HG02973 (cell line): Measurements from ENCODE around the gene TNFAIP2.

Experiments used
- ATAC-seq: cut with Tn5 transposase; IDR thresholded peaks from one replicate; pipeline ENCODE4 v1.9.1; 2021; ENCODE audit warnings: moderate library complexity; ENCODE audit not compliant: unreplicated experiment

Gene TNFAIP2

GRCh38 chr14:103133210-103134140 lies 10.2 kb downstream of the TNFAIP2 start:
- ATAC-seq = no peak

DNA sequence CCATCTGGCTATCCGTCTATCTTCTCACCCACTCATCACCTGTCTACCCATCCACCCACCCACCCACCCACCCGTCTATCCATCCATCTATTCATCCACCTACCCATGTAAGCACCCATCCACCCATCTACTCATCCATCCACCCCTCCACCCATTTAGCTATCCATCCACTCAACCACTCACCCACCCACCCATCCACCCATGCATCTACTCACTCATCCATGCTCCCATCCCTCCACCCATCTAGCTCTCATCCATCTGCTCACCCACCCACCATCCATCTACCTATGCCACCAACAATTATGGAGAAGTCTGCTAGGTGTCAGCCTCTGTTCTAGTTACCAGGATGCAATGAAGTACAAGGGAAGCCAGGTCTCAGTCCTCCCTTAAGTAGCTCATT lies 11.1 kb downstream of the TNFAIP2 start:
- no peak for ATAC-seq

GRCh38 chr14:103134919-103135318 lies 11.7 kb downstream of the TNFAIP2 start:
- ATAC-seq = no peak

- ATAC-seq = no peak
Observed at GRCh38 chr14:103135333-103136260, 12.3 kb downstream of the TNFAIP2 start.

DNA sequence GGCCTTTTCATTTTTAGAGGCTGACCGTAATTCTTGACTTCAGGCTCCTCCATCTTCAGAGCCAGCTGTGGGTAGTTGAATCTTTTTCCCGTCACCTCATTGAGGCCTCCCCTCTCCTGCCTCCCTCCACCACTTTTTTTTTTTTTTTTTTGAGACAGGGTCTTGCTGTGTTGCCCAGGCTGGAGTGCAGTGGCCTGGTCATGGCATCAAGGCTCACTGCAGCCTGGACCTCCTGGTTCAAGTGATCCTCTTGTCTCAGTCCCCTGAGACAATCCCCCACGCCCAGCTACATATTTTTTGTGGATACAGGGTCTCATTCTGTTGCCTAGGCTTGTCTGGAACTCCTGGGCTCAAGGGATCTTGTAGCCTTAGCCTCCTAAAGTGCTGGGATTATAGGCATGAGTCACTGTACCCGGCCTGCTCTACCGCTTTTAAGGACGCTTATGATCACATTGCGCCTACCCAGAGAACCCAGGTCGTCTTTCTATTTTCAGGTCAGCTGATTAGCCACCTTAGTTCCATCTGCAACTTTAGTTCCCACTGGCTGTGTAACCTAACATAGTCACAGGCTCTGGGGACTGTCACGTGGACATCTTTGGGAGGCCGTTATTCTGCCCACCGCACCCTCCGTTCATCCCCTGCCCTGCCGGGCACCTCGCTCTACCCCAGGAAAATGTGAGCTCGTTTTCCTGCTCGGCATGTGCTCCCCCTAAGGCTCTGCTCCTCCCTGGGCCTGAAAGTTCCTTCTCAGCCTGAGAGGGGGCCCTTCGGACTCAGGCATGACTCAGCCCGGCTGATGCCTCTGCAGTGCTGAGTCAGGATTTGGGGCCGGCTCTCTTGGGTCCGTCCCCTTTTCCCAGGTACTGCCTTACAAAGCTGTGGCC lies 13.4 kb downstream of the TNFAIP2 start:
- no peak for ATAC-seq

DNA sequence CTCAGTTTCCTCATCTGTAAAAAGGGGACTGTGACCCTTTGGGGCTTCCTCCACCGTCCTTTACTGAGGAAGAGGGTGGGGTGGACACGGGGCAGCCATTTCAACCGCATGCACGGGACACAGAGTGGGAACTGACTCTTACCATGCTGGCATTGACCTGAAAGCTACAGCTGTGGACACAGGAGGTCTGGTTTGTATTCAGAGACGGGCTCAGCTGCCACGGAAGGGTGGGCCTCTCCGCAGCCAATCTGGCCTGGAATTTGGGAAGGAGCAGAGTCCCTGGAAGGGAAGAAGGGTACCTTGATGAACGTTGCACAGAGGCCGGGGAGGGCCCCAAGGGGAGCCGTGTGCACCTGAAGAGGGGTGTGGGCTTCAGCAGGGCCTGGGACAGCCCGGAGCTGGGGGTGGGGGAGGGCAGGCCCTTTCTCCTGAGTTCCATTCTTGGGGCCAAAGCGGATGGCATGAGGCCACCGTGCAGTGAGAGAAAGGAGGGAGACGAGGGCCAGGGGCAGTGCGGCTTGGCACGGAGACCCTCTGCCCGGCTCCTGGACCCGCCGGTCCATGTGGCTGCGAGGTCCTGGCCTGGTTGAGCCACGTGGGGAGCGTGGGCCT lies 14.5 kb downstream of the TNFAIP2 start:
- no peak for ATAC-seq

DNA sequence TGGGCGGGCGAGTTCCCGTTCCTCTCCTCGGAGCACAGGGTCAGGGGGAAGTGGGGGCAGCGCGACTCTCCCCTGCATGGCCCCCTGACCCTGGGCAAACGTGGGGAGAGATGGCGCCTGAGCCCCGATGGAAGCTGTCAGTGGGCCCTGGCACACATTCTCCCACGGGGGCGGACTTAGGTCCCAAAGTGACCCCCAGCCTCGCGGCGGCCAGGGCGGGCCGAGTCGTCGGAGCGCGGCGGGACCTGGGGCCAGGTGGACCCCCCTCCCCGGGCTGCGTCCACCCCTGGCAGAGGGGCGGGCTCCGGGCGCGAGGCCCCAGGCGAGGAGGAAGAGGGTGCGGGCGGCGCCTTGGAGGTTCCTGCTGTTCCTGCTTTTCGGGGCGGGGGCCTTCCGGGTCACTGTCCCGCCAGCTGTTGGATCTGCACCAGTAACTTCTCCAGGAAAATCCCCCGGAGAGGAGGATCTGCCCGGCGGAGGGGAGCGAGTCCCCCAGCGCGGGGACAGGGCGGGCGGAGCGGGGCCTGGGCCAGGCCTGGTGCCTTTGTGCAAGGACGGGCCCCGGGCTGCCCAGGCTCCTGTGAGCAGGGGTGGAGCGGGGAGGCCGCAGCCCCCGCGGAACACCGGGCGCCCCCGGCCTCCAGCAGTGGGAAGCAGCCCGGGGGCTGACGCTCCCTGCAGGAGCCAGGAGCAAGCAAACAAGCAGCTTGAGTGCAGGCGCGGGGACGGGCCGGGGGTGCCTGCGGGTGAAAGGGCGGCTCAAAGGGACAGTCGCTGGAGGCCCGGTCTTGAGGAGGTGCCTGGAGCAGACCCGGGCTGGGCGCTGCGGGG lies 15.3 kb downstream of the TNFAIP2 start:
- no peak for ATAC-seq

DNA sequence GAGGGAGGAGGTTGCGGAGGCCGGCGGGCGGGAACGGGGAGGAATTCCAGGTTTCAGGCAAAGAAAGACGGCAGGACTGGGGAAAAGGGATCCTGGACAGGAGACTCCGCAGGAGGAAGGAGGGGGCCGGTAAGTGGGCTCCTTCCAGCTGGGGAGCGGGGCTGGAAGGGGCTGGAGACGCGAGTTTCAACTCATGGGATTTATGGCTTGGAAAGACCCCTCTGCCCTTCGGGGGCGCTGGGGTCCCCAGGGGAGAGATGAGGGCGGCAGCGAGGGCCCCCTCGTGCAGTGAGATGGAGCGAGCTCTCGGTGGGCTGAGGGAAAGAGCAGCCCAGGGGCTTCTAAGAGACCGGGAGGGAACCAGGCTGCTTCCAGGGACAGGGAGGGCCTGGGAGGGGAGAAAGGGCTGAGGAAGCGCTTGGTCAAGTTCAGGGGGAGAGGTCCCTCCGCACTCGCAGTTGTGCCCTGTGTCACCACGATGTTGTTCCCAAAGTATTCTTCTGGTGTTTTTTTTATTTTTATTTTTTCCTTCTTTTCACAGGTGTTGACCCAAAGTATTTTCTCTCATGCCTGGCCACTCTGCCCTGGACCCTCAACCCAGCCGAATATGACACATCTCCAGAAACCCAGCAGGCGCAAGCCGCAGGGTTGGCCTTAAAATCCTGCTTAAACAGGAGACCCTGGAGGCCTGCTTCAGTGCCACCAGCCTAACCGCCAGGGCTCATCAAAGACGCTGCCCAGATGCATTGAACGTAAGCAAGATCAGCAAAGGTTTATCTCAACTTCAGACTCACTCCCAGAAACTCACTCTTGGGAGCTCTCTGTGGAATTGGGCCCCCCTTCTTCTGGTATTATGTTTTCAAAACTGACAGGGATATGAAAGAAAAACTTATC lies 16.1 kb downstream of the TNFAIP2 start:
- no peak for ATAC-seq

DNA sequence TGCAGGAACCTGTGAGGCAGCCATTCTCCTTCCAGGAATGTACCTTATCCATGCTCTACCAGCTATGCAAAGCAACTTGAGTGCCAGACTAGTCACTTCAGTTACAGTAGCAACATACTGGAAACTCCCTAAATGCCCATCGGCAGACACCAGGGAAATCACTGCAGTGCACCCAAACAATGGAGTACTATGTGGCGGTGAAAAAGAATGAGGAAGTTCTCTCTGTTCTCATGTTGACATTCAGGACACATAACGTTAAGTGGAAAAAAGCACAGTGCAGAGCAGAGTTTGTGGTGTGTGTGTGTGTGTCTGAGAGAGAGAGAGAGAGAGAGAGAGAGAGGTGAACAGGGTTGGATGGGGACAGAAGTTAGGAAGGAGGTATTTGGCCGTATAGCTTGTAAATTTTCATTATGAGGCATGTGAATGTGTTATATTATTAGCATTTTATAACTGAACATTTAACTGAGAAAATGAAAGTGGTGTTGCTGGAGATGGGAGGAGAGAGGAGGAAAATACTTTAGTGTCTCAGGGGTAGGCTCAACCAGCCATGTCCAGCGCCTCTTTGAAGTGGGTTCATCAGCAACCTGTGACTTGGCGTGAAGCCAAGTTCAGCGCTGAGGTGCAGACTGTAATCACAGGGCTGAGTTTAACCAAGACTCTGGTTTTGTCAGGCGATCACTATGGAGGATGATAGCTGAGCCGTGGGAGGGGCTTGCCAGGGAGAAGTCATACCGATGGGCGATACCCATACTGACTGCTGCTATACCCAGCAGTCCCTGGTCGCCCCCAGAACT lies 17.3 kb downstream of the TNFAIP2 start:
- ATAC-seq = peak; percentile 36

DNA sequence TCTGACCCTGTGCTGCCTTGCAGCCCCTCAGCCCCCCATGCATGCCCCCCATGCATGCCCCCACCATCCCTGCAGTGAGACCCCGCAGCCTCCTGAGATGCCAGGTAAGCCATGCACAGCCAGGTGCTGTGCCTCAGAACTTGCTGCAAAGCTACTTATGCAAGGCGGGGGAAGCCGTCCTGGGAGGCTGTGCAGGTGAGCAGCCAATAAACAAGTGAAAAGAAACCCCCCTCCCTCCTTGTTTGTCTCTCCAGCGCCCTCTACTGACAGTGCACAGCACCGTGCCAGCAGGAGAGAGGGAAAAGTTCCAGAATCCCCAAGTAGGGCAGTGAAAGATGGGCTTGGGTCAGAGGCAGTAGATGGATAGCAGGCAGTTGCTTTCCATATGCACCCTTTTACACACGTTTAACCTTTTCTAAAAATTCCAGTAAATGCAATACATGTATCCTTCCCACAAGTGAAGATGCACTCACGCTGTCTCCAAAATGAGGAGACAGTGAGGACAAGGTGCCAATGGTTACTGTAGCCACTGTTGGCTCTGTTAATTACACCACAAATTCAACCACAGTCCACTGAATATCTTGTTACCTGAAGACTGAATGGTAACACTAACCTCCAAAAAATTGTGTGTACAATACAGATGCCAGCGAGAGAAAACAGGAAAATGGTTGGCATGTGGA lies 18.0 kb downstream of the TNFAIP2 start:
- ATAC-seq = no peak

GRCh38 chr14:103142026-103142425 lies 18.8 kb downstream of the TNFAIP2 start:
- ATAC-seq = no peak

DNA sequence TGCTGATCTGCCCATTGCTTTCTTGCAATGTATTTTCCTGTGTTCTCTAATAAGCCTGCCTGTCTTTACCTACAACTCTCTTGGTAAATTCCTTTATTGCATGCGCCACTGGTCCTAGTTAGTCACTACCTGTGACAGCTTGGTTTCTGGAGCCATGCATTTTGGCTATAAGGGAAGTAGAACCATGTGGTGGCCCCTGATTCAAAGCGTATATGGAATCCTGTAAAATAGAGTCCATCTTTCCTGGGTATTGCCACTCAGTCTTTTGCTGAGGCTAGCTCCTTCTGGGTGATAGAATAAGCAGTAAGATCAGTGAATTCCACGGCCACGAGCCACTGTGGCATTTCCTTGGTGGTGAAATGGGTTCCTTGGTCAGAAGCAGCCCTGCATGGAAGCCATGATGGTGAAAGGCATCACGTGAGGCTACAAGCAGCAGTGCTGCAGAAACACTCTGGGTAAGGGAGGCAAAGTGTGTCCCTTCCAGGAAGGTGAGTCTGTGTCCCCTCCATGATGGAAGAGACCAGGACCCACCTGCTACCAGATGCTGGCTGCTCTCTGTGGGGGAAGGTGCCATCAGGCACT lies 19.6 kb downstream of the TNFAIP2 start:
- ATAC-seq = no peak

DNA sequence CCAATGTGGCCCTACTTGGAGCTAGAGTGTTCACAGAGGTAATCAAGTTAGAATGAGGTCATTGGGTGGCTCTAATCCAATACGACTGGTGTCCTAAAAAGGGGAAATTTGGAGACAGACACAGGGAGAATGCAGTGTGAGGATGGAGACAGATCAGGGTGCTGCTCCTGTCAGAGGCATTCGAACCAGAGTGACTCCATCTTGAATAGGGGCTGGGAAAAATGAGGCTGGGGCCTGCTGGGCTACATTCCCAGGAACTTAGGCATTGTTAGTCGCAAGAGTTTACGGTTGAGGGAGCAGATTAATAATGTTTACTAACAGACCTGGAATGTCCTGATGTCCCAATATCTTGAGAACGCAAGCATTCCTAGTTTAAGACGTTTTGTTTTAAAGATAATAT lies 20.2 kb downstream of the TNFAIP2 start:
- ATAC-seq = no peak

GRCh38 chr14:103144085-103144484 lies 20.8 kb downstream of the TNFAIP2 start:
- ATAC-seq = no peak

DNA sequence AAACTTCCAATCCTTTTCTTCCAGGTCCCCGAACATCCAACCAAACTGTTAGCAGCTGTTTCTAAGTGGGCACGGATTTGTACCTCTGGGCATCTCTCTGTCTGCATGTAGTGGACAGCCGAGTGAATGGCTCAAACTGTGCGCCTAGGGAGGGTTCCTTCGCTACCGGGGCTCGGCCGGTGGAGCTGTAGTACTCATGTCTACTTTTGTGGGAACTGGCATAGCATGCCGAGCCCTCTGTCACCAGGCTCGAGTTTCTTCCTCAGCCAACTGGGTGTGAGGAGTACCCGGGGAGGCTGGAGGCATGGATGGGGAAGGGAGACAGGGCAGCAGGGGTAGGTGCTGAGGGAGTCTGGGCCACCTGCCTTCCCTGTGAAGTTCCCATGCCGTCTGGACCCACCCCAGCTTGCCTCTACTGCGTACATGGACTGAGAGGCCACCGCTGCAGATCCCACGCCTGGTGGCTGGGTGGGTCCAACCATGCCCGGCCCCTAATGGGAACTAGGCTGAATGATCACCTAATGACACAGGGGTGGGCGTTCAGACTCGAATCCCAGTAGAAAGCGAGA lies 23.0 kb downstream of the TNFAIP2 start:
- ATAC-seq = no peak
